Measurements from ENCODE around the gene IFIH1. TPM values are rescaled to one million over a fixed set of nuclear protein-coding genes. Genes with fewer than 3 reads are reported as not detected.

IFIH1 gene
- total and polyA plus RNA-seq, 2 donors (not counting 3 experiments of a cell fraction or from before 2014, with no cell fraction given) = 1.3 to 6.9 TPM

DNA sequence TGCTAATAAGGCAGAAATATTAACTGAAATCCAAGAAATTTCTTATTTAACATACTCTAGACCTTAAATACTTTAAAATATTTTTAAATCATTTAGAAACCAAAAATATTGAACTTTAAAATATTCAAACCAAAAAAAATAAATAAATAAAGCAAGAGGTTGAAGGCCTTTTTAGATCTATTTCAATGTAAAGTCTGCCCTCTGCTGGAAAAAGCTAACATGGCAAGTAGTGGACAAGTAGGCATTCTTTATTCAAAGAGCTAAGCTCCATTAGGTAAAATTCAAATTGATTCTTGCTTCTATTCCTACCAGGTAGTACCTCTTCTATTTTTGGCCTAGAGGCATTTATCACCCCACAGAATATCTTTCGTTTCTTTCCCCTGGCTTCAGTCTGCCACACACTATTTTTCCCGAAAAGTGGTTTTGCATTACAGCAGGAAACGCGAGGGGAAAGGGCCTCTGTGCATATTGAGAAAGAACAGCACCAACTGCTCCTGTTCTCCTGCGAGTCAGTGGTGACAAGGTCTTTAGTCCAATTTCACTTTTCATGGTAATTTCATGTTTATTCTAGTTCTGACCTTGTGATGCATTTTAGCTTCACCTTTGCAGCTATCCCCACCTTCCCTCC is 20.4 kb downstream of the IFIH1 start:
- Histone ChIP-seq H3K36me3 (ENCODE audit: control insufficient read depth in 2 of 2, extremely low read depth in 1 of 2, insufficient read depth in 2 of 2, low read length in 2 of 2) (no peaks in the 10 kb centered on the region), H3K9me3 (replicated peaks; ENCODE audit: control insufficient read depth, insufficient read depth, low read length) (no peaks in the 10 kb centered on the region), H3K4me1 (ENCODE audit: control insufficient read depth, extremely low read depth, insufficient read depth, low read length) (no peaks in the 10 kb centered on the region), H3K9me1 (replicated peaks; ENCODE audit: control insufficient read depth, extremely low read depth, insufficient read depth, low read length) (no peaks in the 10 kb centered on the region), H3K27ac (ENCODE audit: insufficient read depth, low read depth, low read length) (no peak overlapping the region), H3K4me3 (replicated peaks in 1 of 3; ENCODE audit: insufficient read depth in 1 of 3, low read depth in 1 of 3, low read length in 3 of 3) (no peak overlapping the region), H3K27me3 (ENCODE audit: control insufficient read depth in 2 of 2, insufficient read depth in 2 of 2, low read length in 2 of 2) (no peaks in the 10 kb centered on the region), H3K9ac (replicated peaks; ENCODE audit: extremely low read depth, insufficient read depth, low read length) (no peak overlapping the region), H2AFZ (ENCODE audit: low read depth, low read length) (no peak overlapping the region), H3K79me2 (ENCODE audit: control insufficient read depth, insufficient read depth, low read length) (no peaks in the 10 kb centered on the region), H4K20me1 (replicated peaks; ENCODE audit: control insufficient read depth, extremely low read depth, insufficient read depth, low read length) (no peaks in the 10 kb centered on the region), H3K4me2 (ENCODE audit: insufficient read depth, low read length) (no peak overlapping the region)
- DNase-seq (ENCODE audit: low read depth, low spot score) (peak; percentile 75), FAIRE-seq (peak; percentile 79)
- POLR2A ChIA-PET = interaction anchor here (1.2 kb wide), 1 partner anchor 79 kb away, joined by 3 read pairs; no protein-coding TSS in a partner anchor
- TF ChIP-seq, protein P1, sequence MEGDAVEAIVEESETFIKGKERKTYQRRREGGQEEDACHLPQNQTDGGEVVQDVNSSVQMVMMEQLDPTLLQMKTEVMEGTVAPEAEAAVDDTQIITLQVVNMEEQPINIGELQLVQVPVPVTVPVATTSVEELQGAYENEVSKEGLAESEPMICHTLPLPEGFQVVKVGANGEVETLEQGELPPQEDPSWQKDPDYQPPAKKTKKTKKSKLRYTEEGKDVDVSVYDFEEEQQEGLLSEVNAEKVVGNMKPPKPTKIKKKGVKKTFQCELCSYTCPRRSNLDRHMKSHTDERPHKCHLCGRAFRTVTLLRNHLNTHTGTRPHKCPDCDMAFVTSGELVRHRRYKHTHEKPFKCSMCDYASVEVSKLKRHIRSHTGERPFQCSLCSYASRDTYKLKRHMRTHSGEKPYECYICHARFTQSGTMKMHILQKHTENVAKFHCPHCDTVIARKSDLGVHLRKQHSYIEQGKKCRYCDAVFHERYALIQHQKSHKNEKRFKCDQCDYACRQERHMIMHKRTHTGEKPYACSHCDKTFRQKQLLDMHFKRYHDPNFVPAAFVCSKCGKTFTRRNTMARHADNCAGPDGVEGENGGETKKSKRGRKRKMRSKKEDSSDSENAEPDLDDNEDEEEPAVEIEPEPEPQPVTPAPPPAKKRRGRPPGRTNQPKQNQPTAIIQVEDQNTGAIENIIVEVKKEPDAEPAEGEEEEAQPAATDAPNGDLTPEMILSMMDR (IDR thresholded peaks at IDR 0.05; ENCODE audit: extremely low read depth in 1 of 2, insufficient read depth in 1 of 2, low read depth in 1 of 2, low read length in 2 of 2) = peak; percentile 42 to 58
- no peak for TF ChIP-seq EZH2 (IDR thresholded peaks at IDR 0.05; ENCODE audit: borderline replicate concordance, low read depth, low read length, severe bottlenecking)
- no TSS peak for BruUV-seq (replicated peaks)
- dilution Hi-C loops (cut with MboI; ENCODE audit: extremely low pct_ligation_motif_present, low sequenced_read_pairs) = no loop called here
- CTCF ChIA-PET = interaction anchor here (0.6 to 16.2 kb wide), 67 partner anchors 10 to 1017 kb away, joined by 3 to 1052 read pairs (median 6); partner anchors contain the start of genes FAP, GCA, GCG and IFIH1
- intact Hi-C loops (cut with micrococcal nuclease) = loop anchor here (1.0 kb wide), 2 partner anchors 77 to 145 kb away; no protein-coding TSS in a partner anchor

GRCh38 chr2:162295009-162295408 is 23.5 kb downstream of the IFIH1 start:
- DNase-seq (ENCODE audit: low read depth, low spot score) (no peak), FAIRE-seq (no peak)
- dilution Hi-C loops (cut with MboI; ENCODE audit: extremely low pct_ligation_motif_present, low sequenced_read_pairs) (no loop called here), intact Hi-C loops (cut with micrococcal nuclease) (no loop called here)
- no peak overlapping the region for H3K27ac ChIP-seq (ENCODE audit: insufficient read depth, low read depth, low read length)
- H3K9me1 ChIP-seq (replicated peaks; ENCODE audit: control insufficient read depth, extremely low read depth, insufficient read depth, low read length) = no peaks in the 10 kb centered on the region
- CTCF ChIA-PET = interaction anchor here (1.0 to 16.2 kb wide), 4 partner anchors 12 to 141 kb away, joined by 3 to 1052 read pairs (median 13); no protein-coding TSS in a partner anchor
- POLR2A ChIA-PET = interaction anchor here (0.7 kb wide), 1 partner anchor 63 kb away, joined by 3 read pairs; no protein-coding TSS in a partner anchor
- no TSS peak for BruUV-seq (replicated peaks)
- H3K9ac ChIP-seq (replicated peaks; ENCODE audit: extremely low read depth, insufficient read depth, low read length) = no peak overlapping the region
- no peaks in the 10 kb centered on the region for H3K27me3 ChIP-seq (ENCODE audit: control insufficient read depth in 2 of 2, insufficient read depth in 2 of 2, low read length in 2 of 2)
- no peaks in the 10 kb centered on the region for H3K9me3 ChIP-seq (replicated peaks; ENCODE audit: control insufficient read depth, insufficient read depth, low read length)
- no peak overlapping the region for H2AFZ ChIP-seq (ENCODE audit: low read depth, low read length)
- H3K4me2 ChIP-seq (ENCODE audit: insufficient read depth, low read length) = no peak overlapping the region
- H3K4me3 ChIP-seq (replicated peaks in 1 of 3; ENCODE audit: insufficient read depth in 1 of 3, low read depth in 1 of 3, low read length in 3 of 3) = no peak overlapping the region
- H3K4me1 ChIP-seq (ENCODE audit: control insufficient read depth, extremely low read depth, insufficient read depth, low read length) = no peaks in the 10 kb centered on the region
- H3K36me3 ChIP-seq (ENCODE audit: control insufficient read depth in 2 of 2, extremely low read depth in 1 of 2, insufficient read depth in 2 of 2, low read length in 2 of 2) = no peaks in the 10 kb centered on the region
- H3K79me2 ChIP-seq (ENCODE audit: control insufficient read depth, insufficient read depth, low read length) = no peaks in the 10 kb centered on the region
- no peaks in the 10 kb centered on the region for H4K20me1 ChIP-seq (replicated peaks; ENCODE audit: control insufficient read depth, extremely low read depth, insufficient read depth, low read length)
- TF ChIP-seq MYC (IDR thresholded peaks at IDR 0.05; ENCODE audit: low read depth, low read length) = no peak
- TF ChIP-seq JUN (IDR thresholded peaks at IDR 0.05; ENCODE audit: borderline replicate concordance, insufficient read depth, insufficient read length, low read depth) = no peak
- TF ChIP-seq, protein P1 (IDR thresholded peaks at IDR 0.05; ENCODE audit: extremely low read depth in 1 of 2, insufficient read depth in 1 of 2, low read depth in 1 of 2, low read length in 2 of 2) = no peak
- no peak for TF ChIP-seq GATA2 (IDR thresholded peaks at IDR 0.05; ENCODE audit: insufficient read depth, insufficient read length, low read depth, low read length)
- no peak for TF ChIP-seq POLR2AphosphoS5 (IDR thresholded peaks at IDR 0.05; ENCODE audit: insufficient read depth, low read depth, low read length)
- TF ChIP-seq POLR2A (IDR thresholded peaks at IDR 0.05; ENCODE audit: low read depth, low read length) = no peak
- TF ChIP-seq EZH2 (IDR thresholded peaks at IDR 0.05; ENCODE audit: borderline replicate concordance, low read depth, low read length, severe bottlenecking) = no peak
- TF ChIP-seq MAX (IDR thresholded peaks at IDR 0.05; ENCODE audit: insufficient read depth, insufficient read length) = no peak
- no peak for TF ChIP-seq FOS (IDR thresholded peaks at IDR 0.05; ENCODE audit: borderline replicate concordance, insufficient read depth, low read length)

Measured in endothelial cell of umbilical vein (primary cell).